Renal cortical epithelial cell (primary cell): ENCODE measurements around the gene DMAP1. TPM values are rescaled to one million over a fixed set of nuclear protein-coding genes. Genes with fewer than 3 reads are reported as not detected.

ENCODE experiments used
- DNase-seq: peaks from one replicate; pipeline ENCODE4 v3.0.0-alpha.2; 2011; ENCODE audit warnings: low read depth
- total RNA-seq: library from RNA; depleted of rRNA; stranded (reverse); fragments of >200 nt; gene quantifications from 2 replicates; pipeline ENCODE4 v1.2.3, GENCODE V29; 2014

DMAP1 gene
- total RNA-seq, 1 donor from 2014 or later = 17.9 TPM

DNA sequence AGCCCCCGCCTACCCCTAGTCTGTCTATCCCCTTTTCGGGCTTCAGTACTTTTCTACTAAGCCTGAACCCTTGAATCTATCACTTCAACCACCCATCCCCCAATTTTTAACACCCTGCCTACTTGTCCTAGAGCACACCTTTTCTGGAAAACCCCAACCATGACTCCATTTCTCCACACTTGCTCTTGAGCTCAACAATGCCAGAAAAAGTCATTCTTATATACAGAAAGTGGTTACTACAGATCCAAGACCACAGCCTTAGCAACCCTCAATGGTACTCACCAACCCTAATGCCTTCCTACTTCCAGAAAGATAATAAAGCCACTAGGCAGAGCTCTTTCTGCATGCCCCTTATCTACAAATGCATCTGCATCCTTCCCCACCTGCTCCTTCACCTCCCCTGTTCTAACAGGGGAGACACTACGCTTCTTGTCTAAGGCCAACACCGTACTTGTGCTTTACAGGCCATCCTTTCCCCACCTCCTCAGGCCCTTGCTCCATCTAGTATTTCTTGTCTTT, 41.2 kb downstream of the DMAP1 start:
- DNase-seq = no peak

DNA sequence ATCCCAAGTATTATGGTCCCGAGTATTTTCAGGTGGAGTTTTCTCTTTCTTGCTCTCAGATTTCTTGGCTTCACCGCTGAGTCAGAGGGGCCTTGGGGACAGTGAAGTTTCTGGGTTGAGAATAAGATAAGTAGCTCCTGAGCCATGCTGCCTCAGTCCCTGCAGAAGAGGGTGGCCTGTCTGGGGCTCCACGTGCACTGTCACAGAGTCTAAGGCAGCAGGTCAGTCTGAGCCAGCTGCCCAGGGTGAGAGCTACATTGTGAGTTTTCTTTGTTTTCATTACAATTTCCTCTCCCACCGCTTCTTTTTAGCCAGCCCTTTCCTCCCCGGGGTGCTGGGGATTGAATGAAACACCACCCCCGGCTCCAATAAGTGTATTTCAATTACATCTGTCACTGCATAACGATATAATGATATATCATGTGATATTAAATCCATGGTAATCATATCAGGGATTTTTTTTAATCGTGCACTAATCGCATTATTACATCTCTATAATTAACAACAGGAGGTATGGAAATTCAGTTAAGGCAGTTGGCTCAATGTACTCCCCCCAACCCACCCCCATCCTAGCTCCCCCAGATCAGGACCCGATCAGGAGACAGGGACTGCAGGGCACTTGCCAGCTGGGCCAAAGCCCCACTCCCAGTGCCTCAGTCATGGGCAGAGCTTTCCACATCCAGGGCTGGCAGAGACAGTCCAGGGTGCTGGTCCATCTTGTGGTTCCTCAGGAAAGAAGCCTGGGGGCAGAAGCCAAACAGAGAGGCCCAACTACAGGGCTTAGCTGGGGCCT, 43.7 kb downstream of the DMAP1 start:
- DNase-seq = no peak

- no peak for DNase-seq
Measured at GRCh38 chr1:44259090-44259489, 45.8 kb downstream of the DMAP1 start.

GRCh38 chr1:44260792-44261170, 47.5 kb downstream of the DMAP1 start:
- no peak for DNase-seq

- no peak for DNase-seq
Measured at GRCh38 chr1:44261171-44261817, 48.0 kb downstream of the DMAP1 start.

- DNase-seq = no peak
Measured at GRCh38 chr1:44261962-44262361, 48.7 kb downstream of the DMAP1 start.

- no peak for DNase-seq
Measured at GRCh38 chr1:44262414-44262813, 49.1 kb downstream of the DMAP1 start.

DNA sequence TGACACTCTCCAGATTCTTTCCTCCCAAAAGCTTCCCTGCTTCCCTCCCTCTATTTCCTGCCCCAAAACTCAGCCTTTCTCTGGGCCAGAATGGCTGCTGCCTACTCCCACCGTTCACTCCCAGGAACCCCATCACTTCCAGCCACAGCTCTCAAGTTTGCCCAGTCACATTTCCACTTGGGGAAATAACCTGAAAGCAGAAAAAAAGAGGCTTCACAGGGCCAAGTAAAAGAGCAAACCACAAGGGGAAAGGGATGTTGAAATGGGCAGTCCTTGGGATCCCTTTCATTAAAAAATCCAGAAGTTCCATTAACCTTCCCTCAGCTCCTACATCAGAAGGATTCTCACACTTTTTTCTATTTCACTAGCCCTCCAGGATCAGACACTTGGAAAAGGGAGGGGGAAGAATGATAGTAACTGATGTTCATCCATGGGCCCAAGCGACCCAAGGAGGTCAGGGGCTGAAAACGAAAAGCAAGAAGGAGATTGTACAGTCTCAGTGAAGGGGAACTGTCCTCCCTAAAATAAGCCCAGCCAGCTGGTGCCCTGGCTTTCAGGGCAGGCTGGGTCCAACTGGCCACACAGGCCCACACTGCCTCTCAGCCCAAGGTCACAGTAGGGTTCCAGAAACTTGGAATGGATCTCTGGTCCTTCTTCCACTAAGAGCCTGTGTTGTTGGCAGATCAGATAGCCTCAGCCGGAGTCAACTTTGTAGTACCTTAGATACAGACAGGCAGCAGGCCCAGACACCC, 49.7 kb downstream of the DMAP1 start:
- no peak for DNase-seq

- DNase-seq = no peak
Measured at GRCh38 chr1:44263568-44264450, 50.5 kb downstream of the DMAP1 start.

GRCh38 chr1:44264451-44264771, 51.1 kb downstream of the DMAP1 start:
- no peak for DNase-seq

DNA sequence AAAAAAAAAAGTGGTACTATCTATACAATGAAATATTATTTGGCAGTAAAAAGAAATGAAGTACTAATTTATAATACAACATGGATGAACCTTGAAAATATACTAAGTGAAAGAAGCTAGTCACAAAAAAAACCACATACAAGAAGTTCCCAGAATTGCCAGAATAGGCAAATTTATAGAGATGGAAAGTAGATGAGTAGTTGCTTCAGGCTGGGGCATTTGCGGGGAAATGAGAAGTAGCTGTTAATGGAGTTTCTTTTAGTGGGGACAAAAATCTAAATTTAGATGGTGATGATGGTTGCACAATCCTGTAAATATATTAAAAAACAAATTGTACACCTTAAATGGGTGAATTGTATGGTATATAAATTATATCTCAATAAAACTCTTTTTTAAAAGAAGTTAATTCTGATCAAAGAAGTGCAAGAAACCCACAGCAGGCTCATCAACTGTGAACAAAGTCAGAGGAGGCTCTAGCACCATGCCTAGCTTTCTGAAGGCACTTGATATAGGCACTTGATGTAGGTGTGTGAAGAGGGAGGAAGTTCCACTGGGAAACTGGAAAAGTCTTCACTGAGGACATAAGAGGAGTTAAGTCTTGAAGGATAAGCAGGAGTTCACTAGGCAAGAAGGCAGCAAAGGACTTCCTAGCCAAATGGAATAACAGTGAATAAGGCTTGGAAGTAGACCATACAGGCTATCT, 52.5 kb downstream of the DMAP1 start:
- no peak for DNase-seq

- DNase-seq = no peak
Measured at GRCh38 chr1:44266400-44267344, 53.4 kb downstream of the DMAP1 start.

GRCh38 chr1:44267438-44267837, 54.2 kb downstream of the DMAP1 start:
- DNase-seq = no peak

GRCh38 chr1:44268054-44268453, 54.8 kb downstream of the DMAP1 start:
- no peak for DNase-seq

Other genes with a start within 250 kb of the DMAP1 start
- gene DPH2, start 243.5 kb upstream of the DMAP1 start, total RNA-seq = 21.5 and 22.8 TPM in 2 replicates
- gene ATP6V0B, start 238.5 kb upstream of the DMAP1 start, total RNA-seq = 69.4 and 178 TPM in 2 replicates
- gene B4GALT2, start 234.3 kb upstream of the DMAP1 start, total RNA-seq = 36.8 and 65.8 TPM in 2 replicates
- 6.3 and 6.5 TPM in 2 replicates for gene CCDC24, start 221.9 kb upstream of the DMAP1 start, total RNA-seq
- gene SLC6A9, start 182.0 kb upstream of the DMAP1 start, total RNA-seq = 2.8 and 5.0 TPM in 2 replicates
- gene KLF17, start 94.7 kb upstream of the DMAP1 start, total RNA-seq = not detected in 2 replicates
- not detected in 2 replicates for gene KLF18, start 71.8 kb upstream of the DMAP1 start, total RNA-seq
- gene ERI3, start 141.8 kb downstream of the DMAP1 start, total RNA-seq = 52.6 and 67.7 TPM in 2 replicates
- 46.7 and 78.4 TPM in 2 replicates for gene RNF220, start 191.8 kb downstream of the DMAP1 start, total RNA-seq